NCI-H146 (cell line): ENCODE data around the gene RAPGEF4.

Experiments
- DNase-seq: peaks from one replicate; lab custom pipeline; 2025; lab: John Stamatoyannopoulos, UW

Gene RAPGEF4

GRCh38 chr2:172735582-172736423 is at the start of gene RAPGEF4:
TSS of gene RAPGEF4 (plus strand) at chr2:172735845. CDS start at chr2:172735984, 139 bp downstream.
- peak; percentile 58 for DNase-seq

- DNase-seq = no peak
Measured at GRCh38 chr2:172693037-172693436, 42.6 kb upstream of the RAPGEF4 start.

GRCh38 chr2:172693529-172694455 is 41.9 kb upstream of the RAPGEF4 start:
- no peak for DNase-seq

- DNase-seq = no peak
Measured at GRCh38 chr2:172697296-172697695, 38.3 kb upstream of the RAPGEF4 start.

GRCh38 chr2:172698041-172698863 is 37.4 kb upstream of the RAPGEF4 start:
- DNase-seq = no peak

GRCh38 chr2:172701250-172701649 is 34.4 kb upstream of the RAPGEF4 start:
- DNase-seq = no peak

- DNase-seq = no peak
Measured at GRCh38 chr2:172702451-172702850, 33.2 kb upstream of the RAPGEF4 start.

- DNase-seq = peak; percentile 31
Measured at GRCh38 chr2:172704072-172704936, 31.3 kb upstream of the RAPGEF4 start.

GRCh38 chr2:172705352-172705751 is 30.3 kb upstream of the RAPGEF4 start:
- no peak for DNase-seq

- DNase-seq = no peak
Measured at GRCh38 chr2:172708247-172708646, 27.4 kb upstream of the RAPGEF4 start.

- no peak for DNase-seq
Measured at GRCh38 chr2:172709566-172710291, 25.9 kb upstream of the RAPGEF4 start.

GRCh38 chr2:172710584-172711047 is 25.0 kb upstream of the RAPGEF4 start:
- peak; percentile 65 for DNase-seq

- DNase-seq = no peak
Measured at GRCh38 chr2:172711110-172711509, 24.5 kb upstream of the RAPGEF4 start.

GRCh38 chr2:172712251-172712650 is 23.4 kb upstream of the RAPGEF4 start:
- DNase-seq = no peak

- no peak for DNase-seq
Measured at GRCh38 chr2:172713365-172713875, 22.2 kb upstream of the RAPGEF4 start.

- no peak for DNase-seq
Measured at GRCh38 chr2:172722481-172722880, 13.2 kb upstream of the RAPGEF4 start.

- no peak for DNase-seq
Measured at GRCh38 chr2:172723286-172723685, 12.4 kb upstream of the RAPGEF4 start.

GRCh38 chr2:172724724-172725123 is 10.9 kb upstream of the RAPGEF4 start:
- no peak for DNase-seq

GRCh38 chr2:172725284-172725683 is 10.4 kb upstream of the RAPGEF4 start:
- DNase-seq = no peak

- DNase-seq = no peak
Measured at GRCh38 chr2:172725746-172726145, 9.9 kb upstream of the RAPGEF4 start.
